Measurements from ENCODE around the gene TK2.
"Not testable (repeated sequence)": the region's sequence is repeated elsewhere in the genome, so short reads cannot be mapped to it uniquely, and the experiment has no call there.

Gene TK2

GRCh38 chr16:66517586-66518263 lies 32.2 kb downstream of the TK2 start:
- DNase-seq = no peak

DNA sequence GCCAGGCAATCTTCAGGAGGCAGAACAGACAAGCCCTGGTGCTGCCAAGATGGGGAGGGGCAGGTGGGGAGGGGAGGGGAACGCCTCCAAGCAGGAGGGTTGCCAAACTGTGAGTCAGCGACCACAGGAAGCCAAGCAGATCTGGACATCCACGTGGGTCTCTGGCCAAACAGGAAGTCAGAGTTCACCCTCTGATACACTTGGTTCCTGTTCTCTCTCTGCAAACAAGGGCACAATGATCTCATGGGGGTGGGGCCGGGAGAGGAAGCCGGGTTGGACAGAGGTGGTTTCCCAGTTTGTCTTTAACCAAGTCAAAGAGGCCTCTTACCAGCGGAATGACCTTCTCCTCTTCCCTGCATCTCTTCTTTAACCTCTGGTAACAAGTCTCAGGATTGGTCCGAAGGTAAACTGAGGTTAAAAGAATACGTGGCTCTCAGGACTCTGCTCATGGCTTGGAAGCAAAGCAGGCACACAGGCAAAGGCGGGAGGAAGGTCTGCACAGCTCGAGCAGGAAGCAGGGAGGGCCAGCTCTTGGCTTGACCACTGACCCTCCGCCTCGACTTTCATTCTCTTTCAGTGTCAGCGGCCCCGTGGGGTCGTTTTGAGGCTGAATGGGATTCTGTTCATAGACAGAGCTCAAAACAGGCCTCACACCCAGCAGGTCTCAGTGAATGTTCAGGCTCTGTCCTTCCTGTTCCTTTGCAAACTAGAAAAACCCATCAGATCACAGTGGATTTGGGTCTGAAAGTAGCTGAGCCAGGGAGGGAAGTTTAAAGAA lies 32.9 kb downstream of the TK2 start:
- DNase-seq = peak; percentile 93

- no peak for DNase-seq
Observed at GRCh38 chr16:66516509-66516807, 33.5 kb downstream of the TK2 start.

DNA sequence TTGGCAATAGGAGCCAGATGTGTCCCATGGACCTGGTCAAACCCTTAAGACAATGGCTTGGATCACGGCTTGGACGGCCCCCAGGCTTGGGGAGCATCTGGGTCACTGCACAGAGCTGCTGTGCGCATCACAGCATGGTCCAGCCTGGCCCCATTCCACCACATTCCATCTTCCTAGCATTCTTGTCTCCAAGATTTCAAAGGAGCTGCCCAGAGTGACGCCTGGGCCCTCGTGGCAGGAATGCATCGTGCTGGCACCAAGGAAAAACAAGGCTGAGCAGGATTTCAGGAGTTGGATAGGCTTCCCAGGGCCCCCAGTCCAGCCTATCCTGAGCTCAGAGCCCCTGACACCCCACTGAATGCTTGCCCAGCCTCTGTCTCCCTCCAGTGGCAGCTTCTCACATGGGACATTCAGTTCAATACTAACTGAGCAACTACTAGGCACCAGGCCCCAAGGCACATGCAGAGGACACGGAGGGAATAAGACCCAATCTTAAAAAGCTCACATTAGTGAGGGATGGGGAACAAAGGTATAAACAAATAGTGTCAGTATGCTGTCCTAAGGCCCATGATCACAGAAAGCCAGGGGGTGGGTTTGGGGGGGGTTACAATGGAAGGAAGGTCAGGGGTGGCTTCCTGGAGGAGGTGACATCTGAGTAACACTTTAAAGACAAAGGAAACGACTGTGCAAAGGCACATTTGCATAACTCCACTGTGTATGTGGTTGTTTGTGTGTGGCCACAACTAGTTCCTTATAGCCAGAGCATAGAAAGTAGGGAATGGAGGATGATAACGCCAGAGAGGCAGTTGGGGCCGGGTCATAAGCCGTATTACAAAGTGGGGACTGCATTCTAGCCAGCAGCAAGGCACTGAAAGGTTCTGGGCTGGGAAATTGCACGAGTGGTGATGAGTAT lies 34.1 kb downstream of the TK2 start:
- DNase-seq = peak in 1 of 2 experiments; percentile 7

GRCh38 chr16:66514980-66515595 lies 34.8 kb downstream of the TK2 start:
- DNase-seq = not testable (repeated sequence)

DNA sequence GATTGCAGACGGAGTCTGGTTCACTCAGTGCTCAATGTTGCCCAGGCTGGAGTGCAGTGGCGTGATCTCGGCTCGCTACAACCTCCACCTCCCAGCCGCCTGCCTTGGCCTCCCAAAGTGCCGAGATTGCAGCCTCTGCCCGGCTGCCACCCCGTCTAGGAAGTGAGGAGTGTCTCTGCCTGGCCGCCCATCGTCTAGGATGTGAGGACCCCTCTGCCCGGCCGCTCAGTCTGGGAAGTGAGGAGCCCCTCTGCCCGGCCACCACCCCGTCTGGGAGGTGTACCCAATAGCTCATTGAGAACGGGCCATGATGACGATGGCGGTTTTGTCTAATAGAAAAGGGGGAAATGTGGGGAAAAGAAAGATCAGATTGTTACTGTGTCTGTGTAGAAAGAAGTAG lies 35.5 kb downstream of the TK2 start:
- DNase-seq = not testable (repeated sequence)

DNA sequence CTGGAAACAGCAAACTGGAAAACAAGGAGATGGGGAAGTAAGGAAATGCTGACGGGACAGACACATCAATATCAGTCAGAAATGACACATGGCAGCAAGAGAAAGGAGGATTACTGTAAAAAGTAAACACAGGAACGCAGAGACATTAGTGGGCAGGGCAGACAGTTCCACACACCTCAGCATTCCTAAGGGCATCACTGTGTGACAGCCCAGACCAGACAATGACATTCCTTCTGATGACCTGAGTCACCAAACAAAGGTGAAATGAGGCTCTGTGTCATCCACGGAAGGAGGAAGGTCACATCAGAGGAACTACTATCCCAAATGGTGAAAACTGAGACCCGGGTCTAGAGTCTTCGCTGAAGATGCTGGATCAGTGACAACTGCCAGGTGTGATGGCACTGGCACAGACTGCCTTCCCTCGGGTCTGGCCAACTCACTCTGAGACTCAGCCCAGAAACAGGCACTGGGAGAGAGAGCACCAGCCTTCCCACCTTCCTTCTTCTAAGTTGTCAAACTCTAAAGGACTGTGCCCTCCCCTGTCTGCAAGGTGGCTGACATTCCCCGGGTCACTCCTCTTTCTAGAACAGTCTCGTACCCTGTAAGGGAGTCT lies 36.7 kb downstream of the TK2 start:
- no peak for DNase-seq

- no peak for DNase-seq
Observed at GRCh38 chr16:66512272-66513110, 37.4 kb downstream of the TK2 start.

DNA sequence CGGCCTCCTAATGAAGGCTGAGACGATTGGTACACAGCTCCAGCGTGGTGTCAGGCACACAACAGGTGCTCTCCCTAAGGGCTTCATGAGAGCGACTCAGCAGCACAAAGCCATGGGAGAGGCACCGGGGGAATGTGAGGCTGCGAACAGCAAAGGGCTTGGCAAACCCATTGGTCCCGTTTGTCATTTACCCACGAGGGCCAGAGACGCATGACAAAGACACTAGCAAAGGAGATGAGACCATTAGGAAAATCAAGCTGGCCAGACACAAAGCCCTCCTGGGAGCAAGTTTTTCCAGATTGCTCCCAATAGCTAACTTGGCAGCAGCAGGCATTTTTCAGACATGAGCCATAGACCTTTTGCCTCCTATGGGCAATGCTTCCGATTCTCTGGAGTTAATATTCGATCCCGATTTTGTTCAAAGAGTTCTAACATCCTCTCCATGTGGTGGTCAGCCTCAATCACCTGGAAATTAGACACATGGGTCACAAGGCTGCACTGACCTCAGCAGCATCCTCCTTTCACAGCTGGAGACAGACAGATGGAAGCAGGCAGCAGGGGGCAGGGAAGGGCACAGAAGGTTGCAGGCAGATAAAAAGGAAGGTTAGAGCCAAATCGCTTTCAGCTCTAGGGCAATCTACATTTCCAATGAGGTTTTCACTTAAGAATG lies 38.2 kb downstream of the TK2 start:
- DNase-seq = no peak

DNA sequence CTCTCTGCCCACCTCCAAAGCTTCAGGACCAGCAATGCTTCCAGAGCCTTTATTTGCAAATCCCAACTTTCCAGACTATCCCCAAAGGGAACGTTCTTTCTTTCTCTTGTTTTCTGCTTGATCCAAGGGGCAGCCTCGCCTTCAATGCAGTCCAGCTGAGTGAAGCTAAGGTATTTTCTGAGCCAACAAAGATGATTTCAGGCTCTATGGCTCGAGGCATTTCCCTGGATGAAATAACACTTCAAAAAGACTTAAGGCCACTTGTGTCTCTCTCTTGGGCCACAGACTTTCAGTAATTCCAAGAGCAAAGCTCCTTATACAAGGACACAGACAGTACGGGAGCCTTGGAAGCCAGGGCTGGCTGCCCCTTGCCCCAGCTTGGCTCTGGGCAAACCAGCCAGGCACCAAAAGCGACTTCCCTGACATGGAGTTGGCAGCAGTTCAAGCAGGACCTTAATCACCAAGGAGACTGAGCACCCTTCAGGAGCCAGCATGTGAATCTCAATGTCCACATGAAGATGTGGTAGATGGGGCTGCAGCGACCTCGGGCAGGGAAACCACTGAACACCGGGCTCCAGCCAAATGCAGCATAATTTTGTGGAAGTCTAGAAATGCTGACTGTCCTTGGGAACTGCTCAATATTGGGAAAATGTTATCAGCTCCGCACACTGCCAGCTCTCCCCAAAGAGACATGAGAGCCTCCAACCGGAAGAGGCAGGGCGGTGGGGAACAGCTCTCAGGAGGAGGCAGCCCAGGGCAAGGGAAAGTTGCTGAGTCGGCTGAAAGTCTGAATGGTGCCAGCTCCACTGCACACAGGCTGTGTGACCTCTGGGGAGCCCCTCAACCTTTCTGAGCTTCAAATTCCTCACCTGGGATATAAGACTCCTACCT lies 39.0 kb downstream of the TK2 start:
- no peak for DNase-seq

GRCh38 chr16:66510298-66510697 lies 39.6 kb downstream of the TK2 start:
- DNase-seq = no peak

- no peak for DNase-seq
Observed at GRCh38 chr16:66509576-66509975, 40.3 kb downstream of the TK2 start.

DNA sequence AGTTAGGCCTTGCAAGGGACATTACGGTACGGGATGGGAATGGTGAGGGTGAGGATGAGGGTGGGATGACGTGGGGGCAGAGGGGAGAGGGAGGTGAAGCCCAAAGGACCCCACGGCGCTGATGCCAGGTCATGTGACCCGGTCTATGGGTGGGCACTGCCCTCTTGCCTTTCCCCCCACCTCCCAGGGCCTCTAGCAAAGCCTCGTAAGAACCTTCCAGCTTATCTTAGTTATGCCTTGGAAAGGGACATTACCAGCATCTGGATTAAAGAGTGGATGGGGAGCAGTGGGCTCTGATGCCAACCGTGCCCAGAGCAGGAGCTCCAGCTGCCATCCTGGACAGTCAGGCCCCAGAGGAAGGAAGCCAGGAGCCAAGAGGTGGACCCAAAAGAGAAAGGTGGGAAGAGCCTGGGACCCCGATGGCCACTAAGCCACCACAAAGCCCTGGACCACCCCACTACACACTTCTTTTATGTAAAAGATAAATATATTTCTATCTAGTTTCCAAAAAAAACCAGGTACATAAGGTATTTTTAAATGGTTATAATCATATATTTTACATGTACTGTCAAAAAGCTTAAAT lies 40.9 kb downstream of the TK2 start:
- no peak for DNase-seq

DNA sequence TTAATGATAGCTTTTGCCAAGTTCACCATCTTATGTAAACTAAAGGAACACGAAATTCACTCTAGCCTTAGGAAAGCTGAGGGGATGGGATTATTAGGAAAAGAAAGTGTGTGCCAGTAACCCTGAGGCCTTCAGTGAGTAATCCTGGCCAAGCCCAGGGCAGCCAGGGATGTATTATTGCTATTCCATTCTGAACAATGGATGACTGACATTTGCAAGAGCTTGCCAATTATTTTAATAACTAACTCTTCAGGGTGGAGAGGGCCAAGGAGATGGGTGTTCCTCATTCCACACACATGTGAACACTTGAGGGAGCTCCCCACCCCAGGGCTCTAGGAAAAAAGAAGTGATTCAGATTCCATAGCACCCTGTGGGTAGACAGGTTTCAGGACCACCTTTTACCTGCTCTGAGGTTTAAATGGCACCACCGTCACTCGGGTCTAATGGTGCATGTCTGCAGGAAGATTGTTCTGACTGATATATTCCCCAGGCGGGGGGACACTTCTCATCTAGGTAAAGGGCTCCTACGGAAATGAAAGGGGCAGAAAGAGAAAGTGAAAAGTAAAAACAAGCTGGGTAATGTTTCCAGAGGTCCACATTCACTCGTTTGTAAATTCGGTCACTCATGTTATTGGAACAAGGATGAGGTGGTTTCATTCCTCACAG lies 41.5 kb downstream of the TK2 start:
- no peak for DNase-seq

GRCh38 chr16:66507731-66508239 lies 42.1 kb downstream of the TK2 start:
- no peak for DNase-seq

- DNase-seq = no peak
Observed at GRCh38 chr16:66503612-66504011, 46.3 kb downstream of the TK2 start.

DNA sequence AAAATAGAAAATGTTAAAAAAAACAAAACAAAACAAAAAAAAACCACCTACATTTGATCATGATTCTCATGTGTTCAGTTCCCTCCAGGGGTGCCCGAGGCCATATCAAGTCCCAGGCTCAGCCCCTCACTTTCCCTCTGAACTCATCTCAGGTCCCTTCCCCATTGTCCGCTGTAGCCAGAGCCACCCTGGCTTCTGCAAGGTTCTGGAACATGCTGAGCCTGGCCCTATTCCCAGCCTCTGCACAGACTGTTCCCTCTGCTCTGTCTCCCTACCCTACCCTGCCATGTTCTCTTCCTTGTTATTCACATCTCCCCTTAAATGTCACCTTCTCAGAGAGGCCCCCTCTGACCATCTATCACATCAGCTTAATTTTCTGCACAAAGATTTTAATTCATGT lies 46.9 kb downstream of the TK2 start:
- DNase-seq = no peak

- no peak for DNase-seq
Observed at GRCh38 chr16:66502020-66502913, 47.7 kb downstream of the TK2 start.
